ENCODE measurements around the gene LRRC3.
A peak's percentile ranks its signal among the peaks of the same experiment; 100 is the strongest.

LRRC3 gene

DNA sequence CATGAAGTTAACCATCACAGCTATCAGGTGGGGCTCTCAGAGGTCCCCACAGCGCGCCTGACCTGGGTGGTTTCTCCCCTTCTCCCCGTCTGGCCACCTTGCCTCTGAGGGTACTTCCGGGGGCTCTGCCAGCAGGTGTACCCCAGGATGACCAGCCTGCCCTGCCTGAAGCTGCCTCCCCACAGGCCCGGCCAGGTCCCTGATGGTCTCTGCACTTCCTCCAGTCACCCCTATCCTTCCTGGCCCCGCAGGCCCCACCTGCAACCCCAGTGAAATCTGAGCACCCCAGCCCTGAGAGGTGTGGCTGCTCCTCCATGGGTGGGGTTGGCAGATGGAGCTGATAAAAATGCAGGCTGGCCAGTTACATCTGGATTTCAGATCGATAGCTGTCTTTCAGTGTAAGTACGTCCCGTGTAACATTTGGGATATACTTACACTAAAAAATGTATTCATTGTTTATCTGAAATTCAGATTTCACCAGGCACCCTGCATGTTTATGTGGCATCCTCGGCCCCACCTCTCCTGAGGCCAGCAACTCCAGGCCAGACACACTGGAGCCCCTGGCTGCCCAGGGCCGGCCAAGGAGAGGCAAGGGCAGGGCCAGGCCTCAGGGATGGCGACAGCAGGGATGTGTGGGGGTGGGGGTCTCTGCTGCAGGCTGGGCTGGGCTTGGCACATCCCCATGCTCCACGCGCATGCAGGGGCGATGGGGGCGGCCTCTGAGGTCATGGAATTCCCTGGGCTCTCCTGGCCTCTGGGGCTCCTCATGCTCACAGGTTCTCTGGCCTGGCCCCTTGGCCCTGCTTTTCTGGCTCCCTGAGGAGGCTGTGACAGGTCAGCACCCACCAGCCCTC is 25.1 kb downstream of the LRRC3 start:
- no peak for DNase-seq

- DNase-seq, result no peak
Observed at GRCh38 chr21:44482581-44483287, 27.4 kb downstream of the LRRC3 start.

DNA sequence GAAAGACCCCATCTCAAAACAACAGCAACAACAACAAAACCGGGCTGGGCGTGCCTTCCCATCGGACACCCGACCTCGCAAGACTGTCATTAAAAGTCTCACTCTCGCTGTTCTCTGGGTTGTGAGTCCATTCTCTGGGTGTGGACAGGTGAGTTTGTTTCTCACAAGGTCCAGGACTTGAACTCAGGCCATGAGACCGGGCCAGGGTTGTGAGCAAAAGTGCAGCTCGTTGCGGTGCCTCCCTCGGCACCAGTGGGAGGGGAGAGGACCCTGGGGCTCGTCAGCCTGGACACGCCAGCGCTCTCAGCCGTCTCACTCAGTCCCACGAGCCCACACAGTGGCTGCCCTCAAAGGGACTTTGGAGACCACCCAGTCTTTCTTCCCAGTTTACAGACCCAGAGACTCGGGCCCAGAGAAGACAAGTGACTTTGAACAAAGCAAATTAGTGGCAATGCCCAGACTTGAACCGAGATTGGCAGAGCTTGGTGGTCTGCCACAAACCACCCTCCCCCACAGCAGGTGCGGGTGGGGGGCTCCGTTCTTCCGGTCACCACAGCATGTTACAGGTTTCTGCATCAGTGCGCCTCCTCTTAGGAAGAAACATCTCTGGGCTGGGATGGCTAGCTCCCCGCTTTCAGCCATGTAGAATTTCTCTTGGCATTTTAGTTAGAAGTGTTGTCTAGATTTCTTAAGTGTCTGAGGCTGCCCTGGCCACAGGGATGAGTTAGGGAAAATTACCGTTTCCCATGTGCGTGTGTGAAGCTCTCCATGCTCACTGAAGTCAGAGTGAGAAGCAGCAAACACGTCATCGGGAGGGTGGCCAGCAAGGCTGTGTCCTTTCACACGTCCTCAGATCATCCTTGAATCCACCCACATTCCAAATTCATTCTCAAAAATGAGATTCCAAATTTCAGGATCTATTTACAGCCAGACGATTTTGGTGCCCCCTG is 28.3 kb downstream of the LRRC3 start:
- DNase-seq, result no peak

DNA sequence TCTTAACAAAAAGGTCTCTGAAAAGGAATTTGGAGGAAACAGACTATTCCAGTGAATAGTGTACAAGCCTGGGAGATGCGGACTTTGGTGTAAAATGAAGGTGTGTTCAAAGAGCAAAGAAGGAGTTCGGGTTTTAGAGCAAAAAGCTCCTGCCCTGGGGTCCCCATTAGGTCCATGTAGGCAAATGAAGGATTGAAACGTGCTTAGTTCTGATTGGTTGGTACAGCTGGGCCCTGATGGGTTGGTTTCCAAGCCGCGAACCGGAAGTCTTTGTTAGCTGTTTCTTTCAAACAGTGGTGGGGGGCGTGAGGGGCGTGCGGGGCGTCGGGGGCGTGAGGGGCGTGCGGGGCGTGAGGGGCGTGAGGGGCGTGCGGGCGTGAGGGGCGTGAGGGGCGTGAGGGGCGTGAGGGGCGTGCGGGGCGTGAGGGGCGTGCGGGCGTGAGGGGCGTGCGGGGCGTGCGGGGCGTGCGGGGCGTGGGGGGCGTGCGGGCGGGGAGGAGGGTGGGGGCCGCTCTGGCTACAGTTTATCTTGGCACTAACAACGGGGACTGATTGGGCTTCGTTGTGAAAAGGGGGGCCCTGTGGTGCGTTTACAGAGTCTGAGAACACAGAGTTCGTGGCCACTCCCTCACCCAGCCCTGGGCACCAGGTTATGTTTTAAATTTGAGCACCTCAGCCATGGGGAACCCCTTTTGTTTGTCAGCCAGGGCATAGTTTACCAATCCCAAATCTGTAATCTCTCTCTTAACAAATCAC is 29.4 kb downstream of the LRRC3 start:
- DNase-seq, result no peak

- peak; percentile 49 for DNase-seq
Observed at GRCh38 chr21:44485254-44485793, 30.0 kb downstream of the LRRC3 start.

GRCh38 chr21:44485796-44486195 is 30.5 kb downstream of the LRRC3 start:
- DNase-seq, result no peak

DNA sequence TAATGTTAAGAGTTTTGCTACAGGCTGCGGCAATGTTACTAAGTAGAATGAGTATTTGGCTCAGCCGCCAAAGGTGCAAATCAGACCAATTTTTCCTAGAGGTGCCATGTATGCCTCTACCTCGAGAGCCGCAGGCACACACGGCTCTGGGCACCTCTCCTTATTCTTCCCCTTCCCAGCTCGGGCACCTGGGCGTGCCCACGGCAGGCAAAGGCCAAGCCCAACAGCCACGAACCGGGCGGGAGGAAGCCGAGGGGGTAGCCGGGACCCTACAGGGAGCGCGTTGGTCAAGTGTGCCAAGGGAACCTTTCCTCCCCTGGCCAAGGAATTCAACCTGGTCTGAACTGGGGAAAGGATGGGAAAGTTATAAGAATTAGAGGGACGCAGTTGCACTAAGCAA is 31.0 kb downstream of the LRRC3 start:
- no peak for DNase-seq

DNA sequence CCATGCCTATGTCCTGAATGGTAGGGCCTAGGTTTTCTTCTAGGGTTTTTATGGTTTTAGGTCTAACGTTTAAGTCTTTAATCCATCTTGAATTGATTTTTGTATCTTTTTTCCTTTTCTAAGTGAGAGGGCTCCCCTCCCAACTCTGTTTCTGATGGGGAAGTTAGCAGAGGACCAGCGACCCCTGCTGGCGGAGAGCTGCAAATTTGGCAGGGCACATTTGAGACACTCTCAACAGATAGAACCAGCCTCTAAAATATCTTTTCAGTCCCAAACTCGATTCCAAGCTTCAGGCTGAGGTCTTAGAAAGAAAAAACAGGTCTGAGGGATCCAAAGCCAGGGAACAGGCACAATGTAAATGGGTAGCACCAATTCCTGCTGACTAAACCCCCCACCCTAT is 32.5 kb downstream of the LRRC3 start:
- peak; percentile 53 for DNase-seq

DNA sequence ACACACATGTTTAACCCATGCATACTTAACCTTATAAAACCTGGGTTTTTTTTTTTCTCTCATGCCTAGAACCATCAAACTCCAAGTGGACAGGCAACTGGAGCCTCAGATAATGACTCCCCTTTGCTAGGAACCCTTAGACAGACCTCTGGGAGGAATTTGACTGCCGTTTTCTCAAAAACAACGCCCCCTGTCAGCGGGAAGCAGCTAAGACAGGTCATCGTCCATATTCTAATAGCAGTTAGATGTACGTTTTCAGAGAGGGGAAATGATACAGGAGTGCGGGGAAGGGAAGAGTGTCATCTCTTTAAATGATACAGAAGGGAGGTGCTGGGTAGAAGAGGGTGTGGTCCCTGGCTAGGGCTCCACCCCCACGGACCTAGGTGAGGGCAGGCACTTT is 34.7 kb downstream of the LRRC3 start:
- DNase-seq, result no peak

- no peak for DNase-seq
Observed at GRCh38 chr21:44490405-44490804, 35.1 kb downstream of the LRRC3 start.

DNA sequence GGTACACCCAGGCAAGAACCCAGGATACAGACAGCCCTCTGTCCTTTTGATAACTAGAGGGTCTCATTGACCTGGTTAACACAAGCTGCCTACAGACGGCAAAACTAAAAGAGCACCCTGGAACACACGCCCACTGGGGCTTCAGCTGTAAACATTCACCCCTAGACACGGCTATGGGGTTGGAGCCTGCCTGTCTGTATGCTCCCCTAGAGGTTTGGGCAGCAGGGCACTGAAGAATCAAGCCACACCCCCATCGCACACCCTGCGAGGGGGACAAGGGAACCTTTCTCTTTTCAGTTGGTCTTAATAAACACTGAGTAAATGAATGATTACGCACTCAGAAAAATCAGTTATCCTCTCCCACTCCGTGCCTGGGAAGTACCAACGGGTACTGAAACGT is 35.5 kb downstream of the LRRC3 start:
- no peak for DNase-seq

DNA sequence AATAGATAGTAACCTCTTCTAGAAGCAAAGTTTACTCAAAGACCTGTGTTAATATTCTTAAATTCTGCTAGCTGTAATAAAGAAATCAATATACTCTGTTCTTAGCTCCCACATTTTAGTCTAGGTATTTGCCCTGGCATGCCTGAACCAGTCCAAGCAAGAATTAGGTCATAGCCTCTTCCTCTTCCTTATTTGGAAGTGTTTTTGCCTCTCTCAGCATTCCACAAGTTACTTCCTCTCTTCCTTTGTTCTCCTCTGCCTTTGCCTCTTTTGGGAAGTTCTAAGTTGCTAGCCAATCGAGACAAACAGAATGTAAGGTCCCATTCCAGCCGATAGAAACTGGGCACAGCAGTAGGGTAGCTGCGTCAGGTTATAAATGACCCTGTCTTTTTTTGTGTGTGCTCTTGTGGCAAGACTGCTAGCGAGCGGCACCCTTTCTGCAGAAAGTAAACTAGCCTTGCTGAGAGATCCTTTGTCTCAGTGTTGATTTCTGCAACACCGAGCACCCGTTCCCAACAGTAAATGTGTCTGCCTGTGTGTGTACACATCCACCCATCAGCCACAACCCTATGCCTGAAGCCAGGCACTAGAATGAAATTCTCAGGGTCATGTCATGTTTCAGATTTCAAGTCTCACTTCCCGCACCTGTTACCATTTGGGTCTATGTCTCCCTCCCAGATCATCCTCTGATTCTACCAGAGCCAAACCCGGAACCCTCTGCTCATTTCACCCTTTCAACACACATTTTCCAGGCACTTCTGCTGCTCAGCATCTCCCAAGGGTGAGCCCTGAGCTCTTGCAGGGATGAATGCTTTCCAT is 37.5 kb downstream of the LRRC3 start:
- no peak for DNase-seq

DNA sequence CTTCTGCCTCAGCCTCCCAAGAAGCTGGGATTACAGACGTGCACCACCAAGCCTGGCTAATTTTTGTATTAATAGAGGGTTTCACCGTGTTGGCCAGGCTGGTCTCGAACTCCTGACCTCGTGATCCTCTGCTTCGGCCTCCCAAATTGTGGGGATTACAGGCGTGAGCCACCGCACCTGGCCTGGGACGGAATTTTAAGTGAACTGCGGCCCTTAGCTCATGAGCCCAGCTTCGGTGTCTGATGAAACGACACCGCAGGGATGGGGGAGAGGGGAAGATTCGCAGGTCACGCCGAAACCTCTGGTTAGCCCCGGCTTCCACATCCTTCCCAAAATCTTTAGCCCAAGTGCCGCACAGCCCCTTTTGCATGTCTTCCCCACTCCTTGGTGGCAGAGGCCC is 39.1 kb downstream of the LRRC3 start:
- no peak for DNase-seq

DNA sequence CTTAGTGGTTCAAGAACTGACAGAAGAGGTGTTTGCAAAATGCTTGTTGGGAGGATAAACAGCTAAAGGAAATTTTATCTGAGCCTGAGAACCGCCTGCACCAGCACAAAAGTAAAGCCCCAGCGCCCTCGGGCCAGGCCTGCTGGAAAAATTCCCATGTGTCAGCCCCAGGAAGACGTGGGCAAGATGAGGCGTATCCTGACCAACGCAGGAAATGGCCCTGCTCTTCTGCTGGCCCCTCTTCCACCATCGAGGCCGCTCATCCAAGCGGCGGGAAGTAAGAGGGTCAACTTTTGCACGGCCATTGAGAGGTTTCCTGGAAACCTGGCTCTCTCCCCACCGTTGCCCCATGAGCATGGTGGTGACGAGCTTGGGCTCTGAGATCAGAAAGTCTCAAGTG is 39.6 kb downstream of the LRRC3 start:
- no peak for DNase-seq

DNA sequence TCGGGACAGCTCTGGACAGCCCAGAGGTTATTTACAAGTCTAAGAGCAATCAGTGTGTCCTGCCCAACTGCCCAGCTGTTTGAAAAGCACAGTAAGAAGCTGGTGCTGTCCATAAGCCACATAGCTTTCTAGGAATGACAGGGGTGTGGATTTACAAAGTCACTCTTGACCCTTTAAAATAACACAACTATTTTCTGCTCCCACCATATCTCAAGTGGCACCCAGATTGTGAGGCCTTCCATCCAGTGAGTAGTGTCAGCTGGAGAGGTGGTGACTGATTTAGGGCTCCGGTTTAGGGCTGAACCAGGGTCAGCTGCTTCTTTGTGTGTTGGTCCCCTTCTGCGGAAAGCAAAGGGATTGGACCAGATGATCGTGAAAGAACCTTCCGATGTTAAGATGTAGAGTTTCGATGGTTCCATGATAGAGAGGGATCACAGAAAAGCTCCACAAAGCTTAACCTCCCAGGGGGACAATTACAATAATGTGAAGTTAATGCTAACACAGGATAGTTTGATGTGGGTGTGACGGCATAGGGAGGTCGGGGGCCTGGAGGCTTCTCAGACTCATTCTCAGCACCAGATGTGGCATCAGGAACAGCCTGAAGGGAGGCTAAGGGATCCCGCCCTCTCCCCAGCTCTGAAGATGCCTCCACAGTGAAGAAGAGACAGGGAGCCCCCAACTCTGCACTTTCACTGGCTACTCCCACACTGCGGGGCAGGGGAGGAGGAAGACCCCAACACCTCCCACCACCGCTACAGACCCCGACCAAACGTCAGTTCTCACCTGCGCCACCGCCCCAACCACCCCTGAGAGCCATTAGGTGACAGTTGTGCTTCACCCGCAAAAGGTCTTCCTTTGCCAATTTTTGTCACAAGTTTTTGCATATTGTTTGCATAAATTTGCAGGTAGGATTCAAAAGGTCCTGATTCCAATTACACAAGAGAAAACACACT is 40.6 kb downstream of the LRRC3 start:
- DNase-seq, result no peak

DNA sequence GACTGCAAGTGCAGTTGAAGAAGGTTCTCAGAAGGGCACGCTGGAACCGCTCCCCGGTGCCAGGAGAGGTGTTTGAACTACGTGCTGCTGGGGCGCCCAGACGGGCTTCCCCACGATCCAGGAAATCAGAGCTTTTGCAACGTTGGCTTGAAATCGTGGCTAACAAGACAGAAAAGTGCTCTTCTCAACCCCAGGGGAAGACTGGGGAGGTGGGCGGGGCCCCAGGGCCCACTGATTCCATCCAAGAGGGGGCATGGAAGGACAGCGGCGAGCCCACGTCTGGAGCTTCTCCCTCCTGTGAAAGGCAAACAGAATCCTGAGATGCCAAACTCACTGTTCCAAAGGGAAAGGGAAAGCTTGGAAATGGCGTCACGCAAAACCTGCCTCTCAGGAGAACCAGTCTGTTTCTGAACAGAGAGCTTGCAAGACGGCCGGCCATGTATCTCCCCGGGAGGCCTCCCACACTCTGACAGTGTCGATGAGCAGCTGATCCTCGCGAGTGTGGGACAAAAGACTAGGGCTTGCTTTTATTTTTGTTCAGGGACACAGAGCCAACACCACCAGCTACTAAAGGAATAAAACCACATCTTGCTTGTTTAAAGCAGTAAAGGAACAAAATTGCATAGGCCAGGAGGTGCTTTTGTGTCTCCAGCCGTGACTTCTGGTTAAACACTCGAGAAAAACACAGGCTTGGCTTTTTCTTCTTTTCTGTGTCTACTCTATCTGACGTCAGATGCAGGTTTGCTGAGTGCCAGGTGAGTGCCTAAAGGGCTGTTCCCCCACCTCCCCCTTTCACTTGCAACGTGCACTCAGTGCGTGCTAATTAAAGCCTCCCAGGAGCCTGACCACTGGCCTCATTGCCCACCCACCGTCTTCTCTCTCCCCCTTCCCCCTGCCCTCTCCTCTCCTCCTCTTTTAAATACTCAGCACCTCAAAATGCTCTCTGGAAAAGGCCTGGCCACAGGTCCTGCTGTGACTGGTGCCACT is 41.5 kb downstream of the LRRC3 start:
- no peak for DNase-seq

GRCh38 chr21:44497703-44498126 is 42.4 kb downstream of the LRRC3 start:
- no peak for DNase-seq

- no peak for DNase-seq
Observed at GRCh38 chr21:44498280-44499210, 43.2 kb downstream of the LRRC3 start.
